Natural killer cell (primary cell): Measurements from ENCODE around the gene SP9. TPM values are rescaled to one million over a fixed set of nuclear protein-coding genes. Genes with fewer than 3 reads are reported as not detected.

Experiments
- ATAC-seq, 3 donors: fragments of 150-1000 bp in 2 of 3; fragments of 200-7000 bp in 1 of 3; cut with Tn5 transposase; 1 replicate in 1 of 3; 2 replicates in 2 of 3; pipeline ENCODE4 v1.10.0; 2021; ENCODE audit warnings: mild to moderate bottlenecking in 2 of 3, moderate library complexity in 2 of 3
- DNase-seq, 2 donors: peaks; one replicate each; pipeline versions ENCODE4 v3.0.0 to v3.0.0-alpha.2; 2013 to 2021; ENCODE audit warnings: mixed read lengths in 1 of 2
- H3K27ac ChIP-seq: one replicate; pipeline ENCODE4 v1.5.1; 2013; ENCODE audit warnings: mild to moderate bottlenecking, low read length
- H3K27me3 ChIP-seq: one replicate; pipeline ENCODE4 v1.6.1; 2013; ENCODE audit warnings: low read length; ENCODE audit not compliant: control insufficient read depth, insufficient read depth
- H3K36me3 ChIP-seq: one replicate; pipeline ENCODE4 v1.6.1; 2013; ENCODE audit warnings: low read length; ENCODE audit not compliant: control insufficient read depth, insufficient read depth
- H3K4me1 ChIP-seq: one replicate; pipeline ENCODE4 v1.6.1; 2013; ENCODE audit warnings: low read length; ENCODE audit not compliant: control insufficient read depth, insufficient read depth
- H3K4me3 ChIP-seq: one replicate; pipeline ENCODE4 v1.5.1; 2013; ENCODE audit warnings: low read length
- H3K9me3 ChIP-seq: one replicate; pipeline ENCODE4 v1.6.1; 2013; ENCODE audit warnings: low read length; ENCODE audit not compliant: control insufficient read depth, insufficient read depth
- H3K27ac Mint-ChIP-seq, 2 donors: one replicate each; pipeline ENCODE4 v1.8.0; 2022; ENCODE audit warnings: mild to moderate bottlenecking in 2 of 2, mixed read lengths in 2 of 2, moderate library complexity in 1 of 2
- H3K27me3 Mint-ChIP-seq, 2 donors: one replicate each; pipeline ENCODE4 v1.8.0; 2022; ENCODE audit warnings: low read depth in 2 of 2, mixed read lengths in 2 of 2
- H3K36me3 Mint-ChIP-seq: one replicate; pipeline ENCODE4 v1.8.0; 2022; ENCODE audit warnings: mixed read lengths
- H3K4me1 Mint-ChIP-seq, 2 donors: one replicate each; pipeline ENCODE4 v1.8.0; 2022; ENCODE audit warnings: mixed read lengths in 2 of 2
- H3K4me3 Mint-ChIP-seq: one replicate; pipeline ENCODE4 v1.8.0; 2022; ENCODE audit warnings: mild to moderate bottlenecking, moderate library complexity, mixed read lengths
- H3K9me3 Mint-ChIP-seq, 2 donors: one replicate each; pipeline ENCODE4 v1.8.0; 2022; ENCODE audit warnings: mixed read lengths in 2 of 2
- WGBS: methylation state at CpG from one replicate; pipeline ENCODE4 v1.1.7; 2013; ENCODE audit warnings: missing lambda C conversion rate; ENCODE audit not compliant: insufficient coverage; 5-methylcytosine and 5-hydroxymethylcytosine counted together
- intact Hi-C: fragments of 100-400 bp; cut with micrococcal nuclease; formaldehyde crosslinking; loops from one replicate; pipeline ENCODE4 v1.14.2; 2022
- total RNA-seq, 4 donors: library from RNA; stranded (reverse); fragments of 120-200 nt in 1 of 4; gene quantifications; one replicate each; pipeline versions ENCODE4 v1.2.3 to v1.2.4, GENCODE V29; 2013 to 2022
- TF ChIP-seq, protein P1 (sequence below): fragments of 200-600 bp; IDR thresholded peaks from one replicate; pipeline ENCODE4 v1.8.0; 2022; ENCODE audit warnings: antibody characterized with exemption

The SP9 gene
- total RNA-seq, 3 donors from 2014 or later (not counting 1 experiment from before 2014, with no cell fraction given): not detected

DNA sequence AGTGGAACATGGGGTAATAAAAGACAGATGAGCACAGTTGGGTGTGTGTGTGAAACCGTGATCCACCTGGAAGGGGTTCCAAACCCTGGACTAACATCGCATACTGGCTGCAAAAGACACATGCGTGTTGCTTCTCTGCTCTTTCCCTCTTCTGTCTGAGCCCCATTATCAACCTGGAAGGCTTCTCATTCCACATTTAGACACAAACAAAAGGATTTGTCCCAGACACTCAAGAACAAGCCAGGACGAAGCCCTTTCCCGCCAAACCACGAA is 7.0 kb upstream of the SP9 start:
- peak overlapping the region; percentile 75 for H3K4me3 Mint-ChIP-seq
- intact Hi-C loops: no loop called here
- H3K27me3 ChIP-seq: peaks cover 73% of the 10 kb centered on the region
- H3K27me3 Mint-ChIP-seq: peaks cover 78 to 89% of the 10 kb centered on the region in 2 donors
- H3K9me3 Mint-ChIP-seq: no peaks in the 10 kb centered on the region
- ATAC-seq (no peak), DNase-seq (peak in 1 of 2 donors; percentile 17)
- peaks cover 24 to 40% of the 10 kb centered on the region in 2 donors for H3K4me1 Mint-ChIP-seq
- no peaks in the 10 kb centered on the region for H3K36me3 Mint-ChIP-seq
- no peak overlapping the region for H3K4me3 ChIP-seq
- WGBS: 18% methylated on average over 6 of the region's 6 CpGs
- no peaks in the 10 kb centered on the region for H3K36me3 ChIP-seq
- H3K4me1 ChIP-seq: peaks cover 35% of the 10 kb centered on the region
- TF ChIP-seq, protein P1, sequence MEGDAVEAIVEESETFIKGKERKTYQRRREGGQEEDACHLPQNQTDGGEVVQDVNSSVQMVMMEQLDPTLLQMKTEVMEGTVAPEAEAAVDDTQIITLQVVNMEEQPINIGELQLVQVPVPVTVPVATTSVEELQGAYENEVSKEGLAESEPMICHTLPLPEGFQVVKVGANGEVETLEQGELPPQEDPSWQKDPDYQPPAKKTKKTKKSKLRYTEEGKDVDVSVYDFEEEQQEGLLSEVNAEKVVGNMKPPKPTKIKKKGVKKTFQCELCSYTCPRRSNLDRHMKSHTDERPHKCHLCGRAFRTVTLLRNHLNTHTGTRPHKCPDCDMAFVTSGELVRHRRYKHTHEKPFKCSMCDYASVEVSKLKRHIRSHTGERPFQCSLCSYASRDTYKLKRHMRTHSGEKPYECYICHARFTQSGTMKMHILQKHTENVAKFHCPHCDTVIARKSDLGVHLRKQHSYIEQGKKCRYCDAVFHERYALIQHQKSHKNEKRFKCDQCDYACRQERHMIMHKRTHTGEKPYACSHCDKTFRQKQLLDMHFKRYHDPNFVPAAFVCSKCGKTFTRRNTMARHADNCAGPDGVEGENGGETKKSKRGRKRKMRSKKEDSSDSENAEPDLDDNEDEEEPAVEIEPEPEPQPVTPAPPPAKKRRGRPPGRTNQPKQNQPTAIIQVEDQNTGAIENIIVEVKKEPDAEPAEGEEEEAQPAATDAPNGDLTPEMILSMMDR: no peak
- no peaks in the 10 kb centered on the region for H3K9me3 ChIP-seq
- H3K27ac Mint-ChIP-seq: no peak overlapping the region
- H3K27ac ChIP-seq: no peak overlapping the region

DNA sequence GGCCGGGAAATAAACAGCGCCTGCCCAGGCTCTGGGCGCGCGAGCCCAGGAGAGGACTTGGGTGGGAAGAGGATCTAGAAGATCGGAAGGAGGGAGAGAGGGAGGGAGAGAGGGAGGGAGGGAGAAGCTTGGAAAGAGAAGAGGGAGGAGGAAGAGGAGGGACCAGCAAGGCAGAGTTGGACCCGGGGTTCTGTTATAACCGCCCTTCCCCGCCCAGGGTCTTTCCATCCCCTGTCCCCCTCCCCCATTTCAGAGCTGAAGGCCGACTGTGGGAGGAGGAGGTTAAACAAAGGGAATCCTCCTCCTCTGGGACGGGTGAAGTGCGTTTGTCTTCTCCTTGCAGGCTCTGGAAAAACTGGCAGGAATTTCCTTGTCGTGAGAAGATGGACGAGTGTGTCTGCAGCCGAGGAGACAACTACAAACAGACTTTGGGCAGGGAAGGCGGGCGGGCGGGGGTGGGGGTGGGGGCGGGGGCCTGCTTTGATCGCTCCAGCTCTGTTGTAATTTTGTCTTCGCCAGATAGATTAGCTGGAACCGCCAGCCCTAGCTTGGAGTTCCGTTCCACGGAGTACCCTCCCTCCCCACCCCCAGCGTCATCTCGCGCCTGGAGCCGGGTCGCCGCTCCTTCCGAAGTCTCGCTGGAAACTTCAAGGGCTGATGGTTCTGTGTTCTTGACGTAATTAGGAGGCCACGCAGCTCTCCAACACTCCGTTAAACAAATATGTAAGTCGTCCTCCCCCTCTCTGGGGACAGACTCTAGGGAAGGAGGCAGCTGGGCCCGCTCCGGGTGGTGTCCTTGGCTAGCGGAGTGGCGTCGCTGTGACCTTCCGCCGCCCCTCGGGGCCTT is 6.4 kb upstream of the SP9 start:
- H3K36me3 ChIP-seq: no peaks in the 10 kb centered on the region
- H3K27me3 Mint-ChIP-seq: peaks cover 83 to 91% of the 10 kb centered on the region in 2 donors
- peak overlapping the region; percentile 2 for H3K4me3 Mint-ChIP-seq
- intact Hi-C loops: no loop called here
- 10% methylated on average over 34 of the region's 44 CpGs for WGBS
- no peaks in the 10 kb centered on the region for H3K9me3 Mint-ChIP-seq
- TF ChIP-seq, protein P1: no peak
- H3K4me1 Mint-ChIP-seq: peaks cover 29 to 45% of the 10 kb centered on the region in 2 donors
- H3K27me3 ChIP-seq: peaks cover 78% of the 10 kb centered on the region
- no peak overlapping the region for H3K27ac ChIP-seq
- ATAC-seq: no peak
- H3K36me3 Mint-ChIP-seq: no peaks in the 10 kb centered on the region
- no peak overlapping the region for H3K27ac Mint-ChIP-seq
- H3K4me3 ChIP-seq: no peak overlapping the region
- H3K9me3 ChIP-seq: no peaks in the 10 kb centered on the region
- peak in 1 of 2 donors; percentile 25 for DNase-seq
- H3K4me1 ChIP-seq: peaks cover 40% of the 10 kb centered on the region

DNA sequence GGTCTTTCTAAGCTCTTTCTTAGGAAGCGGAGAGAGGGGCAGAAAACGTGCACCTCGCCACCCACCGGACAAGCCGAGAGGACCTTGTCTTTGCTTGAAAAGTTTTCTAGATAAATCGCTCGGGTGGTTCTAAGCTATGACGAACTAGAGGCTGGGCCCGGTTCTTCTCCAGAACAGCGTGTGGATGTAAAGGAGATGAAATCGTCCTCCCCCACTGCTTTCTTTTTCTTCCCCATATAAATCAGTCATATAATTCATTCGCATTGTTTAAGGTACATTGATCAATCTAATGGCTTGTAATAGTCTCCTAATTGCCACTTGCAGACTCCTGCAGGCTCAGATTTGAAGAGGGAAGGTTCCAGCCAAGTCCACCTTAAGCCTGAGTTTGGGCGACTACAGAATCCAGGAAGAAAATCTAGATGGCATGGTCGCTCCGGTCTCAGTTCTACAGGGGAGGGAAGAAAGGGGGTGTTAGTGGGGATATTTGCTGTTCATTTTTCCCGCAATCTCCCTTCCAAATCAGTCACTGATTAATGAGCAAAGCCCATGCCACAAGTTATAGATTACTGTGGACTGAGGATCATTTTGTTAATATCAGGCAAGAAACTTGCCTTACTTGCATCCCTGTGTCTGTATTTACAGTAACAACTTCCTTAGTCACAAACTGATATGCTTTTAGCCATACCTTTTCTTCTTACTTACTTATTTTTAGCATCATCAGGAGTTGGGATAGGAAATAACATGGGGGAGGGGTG is 5.6 kb upstream of the SP9 start:
- TF ChIP-seq, protein P1: no peak
- 27% methylated on average over 9 of the region's 16 CpGs for WGBS
- H3K27me3 Mint-ChIP-seq: peaks cover 86 to 89% of the 10 kb centered on the region in 2 donors
- H3K36me3 Mint-ChIP-seq: no peaks in the 10 kb centered on the region
- ATAC-seq (no peak), DNase-seq (peak in 1 of 2 donors; percentile 10)
- no peaks in the 10 kb centered on the region for H3K36me3 ChIP-seq
- H3K9me3 Mint-ChIP-seq: no peaks in the 10 kb centered on the region
- peaks cover 86% of the 10 kb centered on the region for H3K27me3 ChIP-seq
- no peak overlapping the region for H3K4me3 ChIP-seq
- H3K27ac ChIP-seq: no peak overlapping the region
- H3K4me1 Mint-ChIP-seq: peaks cover 37 to 53% of the 10 kb centered on the region in 2 donors
- H3K4me1 ChIP-seq: peaks cover 48% of the 10 kb centered on the region
- no peak overlapping the region for H3K27ac Mint-ChIP-seq
- H3K9me3 ChIP-seq: no peaks in the 10 kb centered on the region
- H3K4me3 Mint-ChIP-seq: peak overlapping the region; percentile 2
- intact Hi-C loops: no loop called here
